Stomach (tissue), 19 donors: ENCODE measurements around the gene TSTD1. TPM values are rescaled to one million over a fixed set of nuclear protein-coding genes. Genes with fewer than 3 reads are reported as not detected.
A peak's percentile ranks its signal among the peaks of the same experiment; 100 is the strongest.

Experiments used
- DNase-seq, 2 donors: peaks; one replicate each; pipeline versions ENCODE4 v3.0.0 to v3.0.0-alpha.2; 2013 to 2019
- H3K27ac ChIP-seq, 5 donors: fragments of 200-600 bp in 4 of 5; sonication (generic) in 4 of 5; one replicate each; pipeline ENCODE4 v1.5.1; 2013 to 2019; ENCODE audit warnings: mild to moderate bottlenecking in 1 of 5, moderate library complexity in 1 of 5
- H3K27me3 ChIP-seq, 3 donors: fragments of 200-600 bp; sonication (generic); one replicate each; pipeline ENCODE4 v1.5.1; 2017 to 2019; ENCODE audit warnings: mixed run types in 1 of 3
- H3K36me3 ChIP-seq, 4 donors: fragments of 200-600 bp; sonication (generic); 1 replicate in 3 of 4; 2 replicates in 1 of 4; pipeline ENCODE4 v1.5.1; 2016 to 2019
- H3K4me1 ChIP-seq, 4 donors: fragments of 200-600 bp; sonication (generic); one replicate each; pipeline ENCODE4 v1.5.1; 2016 to 2019
- H3K4me3 ChIP-seq, 4 donors: fragments of 200-600 bp; sonication (generic) in 3 of 4; one replicate each; pipeline ENCODE4 v1.5.1; 2016 to 2019; ENCODE audit warnings: mild to moderate bottlenecking in 1 of 4
- H3K9me3 ChIP-seq, 4 donors: fragments of 200-600 bp; sonication (generic); one replicate each; pipeline ENCODE4 v1.5.1; 2016 to 2019
- EP300 ChIP-seq: sonication (generic); formaldehyde crosslinking; IDR thresholded peaks from one replicate; pipeline ENCODE4 v1.6.1; 2017; ENCODE audit warnings: antibody characterized with exemption
- POLR2A ChIP-seq, 4 donors: fragments of 450-650 bp; IDR thresholded peaks; one replicate each; pipeline ENCODE4 v1.6.1; 2016; ENCODE audit warnings: antibody characterized with exemption in 4 of 4, control low read depth in 2 of 4, mild to moderate bottlenecking in 1 of 4, moderate library complexity in 1 of 4
- POLR2AphosphoS5 ChIP-seq, 3 donors: sonication (generic); formaldehyde crosslinking; IDR thresholded peaks; one replicate each; pipeline ENCODE4 v1.6.1; 2016; ENCODE audit warnings: antibody characterized with exemption in 3 of 3
- WGBS, 5 donors: extraction: QIAGEN DNeasy Blood & Tissue Kit in 3 of 5; methylation state at CpG; one replicate each; pipeline versions ENCODE4 v1.1.5 to v1.1.7; 2013 to 2018; 5-methylcytosine and 5-hydroxymethylcytosine counted together
- intact Hi-C: fragments of 100-400 bp; cut with DNase I; formaldehyde crosslinking; loops from one replicate; pipeline ENCODE4 v1.15.1; 2023; ENCODE audit warnings: low total_unique reads
- long read RNA-seq, 10 donors: transcript quantifications; one replicate each; lab custom pipeline, GENCODE V29; 2026
- polyA plus RNA-seq, 3 donors: library from polyadenylated mRNA; stranded (reverse); fragments of 200-250 nt; gene quantifications; one replicate each; pipeline ENCODE4 v1.2.3, GENCODE V29; 2013
- total RNA-seq, 5 donors: library from RNA; depleted of rRNA; stranded (reverse); fragments of >200 nt; gene quantifications; one replicate each; pipeline versions ENCODE4 v1.1.0 to v1.2.3, GENCODE V29; 2014 to 2016
- TF ChIP-seq, protein P1 (sequence below), 7 experiments: fragments of 450-650 bp in 4 of 7; fragments of 200-600 bp in 3 of 7; sonication (generic) in 3 of 7; IDR thresholded peaks; one replicate each; pipeline ENCODE4 v1.5.1; 2016 to 2019; ENCODE audit warnings: antibody characterized with exemption in 7 of 7, control low read depth in 2 of 7, mild to moderate bottlenecking in 1 of 7
- donor health status: healthy with polysubstance abuse.
- donor health status: Bipolar disorder and iron deficiency.
- donor health status: healthy.

The TSTD1 gene, protein sequence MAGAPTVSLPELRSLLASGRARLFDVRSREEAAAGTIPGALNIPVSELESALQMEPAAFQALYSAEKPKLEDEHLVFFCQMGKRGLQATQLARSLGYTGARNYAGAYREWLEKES
- total RNA-seq (100 to 1,000 TPM in 1 of 5 donors, 10 to 100 TPM in 3, not detected in 1; 13.2 to 112 (median 42.7) TPM), polyA plus RNA-seq (100 to 1,000 TPM; 117 to 186 (median 158) TPM)
- long read RNA-seq, donor 1, transcript TSTD1-204 (4 exons, 593 nt) = major isoform, 12 of 20 reads
- long read RNA-seq, donor 1, partial matches to known transcripts = 0 of 20 reads
- long read RNA-seq, donor 1, other reads (novel, unspliced or antisense) = 0 of 20 reads
- long read RNA-seq, donor 2, transcript TSTD1-204 (4 exons, 593 nt) = major isoform, 19 of 28 reads
- long read RNA-seq, donor 2, partial matches to known transcripts = 0 of 28 reads
- long read RNA-seq, donor 2, other reads (novel, unspliced or antisense) = 0 of 28 reads
- long read RNA-seq, donor 3, transcript TSTD1-204 (4 exons, 593 nt) = major isoform, 21 of 29 reads
- long read RNA-seq, donor 3, partial matches to known transcripts = 0 of 29 reads
- long read RNA-seq, donor 3, other reads (novel, unspliced or antisense) = 0 of 29 reads
- long read RNA-seq, donor 4, partial matches to known transcripts = 0 of 3 reads
- long read RNA-seq, donor 4, other reads (novel, unspliced or antisense) = 0 of 3 reads
- long read RNA-seq, donor 5, transcript TSTD1-204 (4 exons, 593 nt) = major isoform, 25 of 40 reads
- long read RNA-seq, donor 5, partial matches to known transcripts = 0 of 40 reads
- long read RNA-seq, donor 5, other reads (novel, unspliced or antisense) = 9 of 40 reads
- long read RNA-seq, donor 6 = 0 reads
- long read RNA-seq, donor 7, transcript TSTD1-204 (4 exons, 593 nt) = major isoform, 39 of 52 reads
- long read RNA-seq, donor 7, transcript TSTD1-205 (2 exons, 591 nt) = minor isoform, 5 of 52 reads
- long read RNA-seq, donor 7, partial matches to known transcripts = 0 of 52 reads
- long read RNA-seq, donor 7, other reads (novel, unspliced or antisense) = 0 of 52 reads
- long read RNA-seq, donor 8, transcript TSTD1-203 (3 exons, 457 nt) = minor isoform, 5 of 42 reads
- long read RNA-seq, donor 8, transcript TSTD1-201 (3 exons, 626 nt) = minor isoform, 6 of 42 reads
- long read RNA-seq, donor 8, transcript TSTD1-204 (4 exons, 593 nt) = major isoform, 28 of 42 reads
- long read RNA-seq, donor 8, partial matches to known transcripts = 0 of 42 reads
- long read RNA-seq, donor 8, other reads (novel, unspliced or antisense) = 0 of 42 reads
- long read RNA-seq, donor 9, transcript TSTD1-205 (2 exons, 591 nt) = minor isoform, 10 of 43 reads
- long read RNA-seq, donor 9, transcript TSTD1-203 (3 exons, 457 nt) = minor isoform, 5 of 43 reads
- long read RNA-seq, donor 9, transcript TSTD1-204 (4 exons, 593 nt) = major isoform, 23 of 43 reads
- long read RNA-seq, donor 9, partial matches to known transcripts = 0 of 43 reads
- long read RNA-seq, donor 9, other reads (novel, unspliced or antisense) = 0 of 43 reads
- long read RNA-seq, donor 10, transcript TSTD1-204 (4 exons, 593 nt) = major isoform, 14 of 21 reads
- long read RNA-seq, donor 10, partial matches to known transcripts = 0 of 21 reads
- long read RNA-seq, donor 10, other reads (novel, unspliced or antisense) = 0 of 21 reads

DNA sequence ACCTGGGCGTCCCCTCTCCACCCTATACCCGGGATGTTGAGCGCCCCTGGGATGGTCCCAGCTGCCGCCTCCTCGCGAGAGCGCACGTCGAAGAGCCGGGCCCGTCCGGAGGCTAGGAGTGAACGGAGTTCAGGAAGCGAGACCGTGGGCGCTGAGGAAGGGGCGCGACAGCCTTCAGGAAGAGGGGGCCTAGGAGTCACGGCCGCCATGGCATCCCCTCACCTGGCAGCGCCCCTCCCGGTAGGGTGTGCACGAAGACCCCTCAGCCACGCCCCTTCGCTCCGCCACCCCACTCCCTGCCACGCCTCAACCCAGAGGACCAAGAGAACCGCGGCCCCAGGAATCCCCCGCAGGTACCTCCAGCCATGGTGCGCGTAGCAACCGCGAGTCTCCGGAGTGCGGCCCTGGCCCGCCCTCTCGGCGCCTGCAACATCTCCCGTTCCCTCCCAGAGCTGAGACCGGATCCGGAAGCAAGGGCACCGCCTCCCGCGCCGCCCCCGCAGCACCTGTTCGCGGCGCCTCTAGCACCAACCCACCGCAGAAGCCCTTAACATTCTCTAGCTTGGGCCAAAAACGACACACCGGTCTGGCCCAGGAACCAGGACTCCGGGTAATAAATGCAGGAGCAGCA lies at the start of gene TSTD1:
Gene TSTD1, minus strand, starts transcription at position 442 of the 631 bp plus-strand sequence. Its CDS starts 75 bp downstream, at position 367.
- Histone ChIP-seq H3K27ac (peak within 1 kb of the TSS; percentile 30 to 86 (median 75)), H3K4me3 (peak within 1 kb of the TSS; percentile 60 to 71 (median 62)), H3K4me1 (peaks cover 6 to 40% (median 25%) of the 10 kb centered on the region in 4 donors), H3K27me3 (no peaks in the 10 kb centered on the region), H3K36me3 (peaks cover 37 to 44% (median 43%) of the 10 kb centered on the region in 4 donors), H3K9me3 (no peaks in the 10 kb centered on the region)
- TF ChIP-seq, protein P1, sequence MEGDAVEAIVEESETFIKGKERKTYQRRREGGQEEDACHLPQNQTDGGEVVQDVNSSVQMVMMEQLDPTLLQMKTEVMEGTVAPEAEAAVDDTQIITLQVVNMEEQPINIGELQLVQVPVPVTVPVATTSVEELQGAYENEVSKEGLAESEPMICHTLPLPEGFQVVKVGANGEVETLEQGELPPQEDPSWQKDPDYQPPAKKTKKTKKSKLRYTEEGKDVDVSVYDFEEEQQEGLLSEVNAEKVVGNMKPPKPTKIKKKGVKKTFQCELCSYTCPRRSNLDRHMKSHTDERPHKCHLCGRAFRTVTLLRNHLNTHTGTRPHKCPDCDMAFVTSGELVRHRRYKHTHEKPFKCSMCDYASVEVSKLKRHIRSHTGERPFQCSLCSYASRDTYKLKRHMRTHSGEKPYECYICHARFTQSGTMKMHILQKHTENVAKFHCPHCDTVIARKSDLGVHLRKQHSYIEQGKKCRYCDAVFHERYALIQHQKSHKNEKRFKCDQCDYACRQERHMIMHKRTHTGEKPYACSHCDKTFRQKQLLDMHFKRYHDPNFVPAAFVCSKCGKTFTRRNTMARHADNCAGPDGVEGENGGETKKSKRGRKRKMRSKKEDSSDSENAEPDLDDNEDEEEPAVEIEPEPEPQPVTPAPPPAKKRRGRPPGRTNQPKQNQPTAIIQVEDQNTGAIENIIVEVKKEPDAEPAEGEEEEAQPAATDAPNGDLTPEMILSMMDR (IDR thresholded peaks at IDR 0.05) = no peak
- TF ChIP-seq POLR2AphosphoS5 (IDR thresholded peaks at IDR 0.05) = peak in 2 of 3 donors; percentile 59 to 84
- TF ChIP-seq EP300 = no peak
- 9 to 19% (median 16%) methylated on average over 16 to 54 of the region's 54 CpGs for WGBS, 5 donors
- intact Hi-C loops = no loop called here
- DNase-seq = peak; percentile 80 to 93

DNA sequence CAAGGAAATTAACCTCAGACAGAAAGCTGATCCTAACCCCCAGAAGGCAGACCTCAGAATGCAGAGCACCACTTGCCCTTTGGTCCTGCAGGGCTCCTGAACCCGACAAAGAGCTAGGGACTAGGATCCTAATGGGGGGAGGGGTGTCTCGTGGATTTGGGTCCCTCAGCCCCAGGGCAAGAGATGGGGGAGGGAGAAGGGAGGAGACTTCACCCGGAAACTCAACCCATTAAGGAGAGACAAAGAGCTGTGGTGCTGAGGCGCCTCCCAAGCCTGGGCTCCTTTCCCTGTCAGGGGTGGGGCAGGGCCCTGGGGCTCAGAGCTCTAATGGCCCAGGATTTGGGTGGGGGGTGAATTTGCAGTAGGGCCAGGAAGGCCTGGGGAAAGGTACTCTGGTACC lies 47.7 kb upstream of the TSTD1 start:
- Histone ChIP-seq H3K27ac (peak overlapping the region; percentile 34 to 87 (median 37)), H3K4me1 (peaks cover 5 to 73% (median 43%) of the 10 kb centered on the region in 4 donors), H3K36me3 (no peaks in the 10 kb centered on the region), H3K9me3 (no peaks in the 10 kb centered on the region), H3K4me3 (peak overlapping the region in 1 of 4 donors; percentile 50), H3K27me3 (no peaks in the 10 kb centered on the region)
- WGBS, 5 donors = 36 to 50% (median 42%) methylated on average over 4 of the region's 4 CpGs
- intact Hi-C loops = no loop called here
- TF ChIP-seq EP300 = no peak
- TF ChIP-seq, protein P1 (IDR thresholded peaks at IDR 0.05) = no peak
- TF ChIP-seq POLR2A (IDR thresholded peaks at IDR 0.05) = no peak
- no peak for TF ChIP-seq POLR2AphosphoS5 (IDR thresholded peaks at IDR 0.05)
- DNase-seq = no peak

DNA sequence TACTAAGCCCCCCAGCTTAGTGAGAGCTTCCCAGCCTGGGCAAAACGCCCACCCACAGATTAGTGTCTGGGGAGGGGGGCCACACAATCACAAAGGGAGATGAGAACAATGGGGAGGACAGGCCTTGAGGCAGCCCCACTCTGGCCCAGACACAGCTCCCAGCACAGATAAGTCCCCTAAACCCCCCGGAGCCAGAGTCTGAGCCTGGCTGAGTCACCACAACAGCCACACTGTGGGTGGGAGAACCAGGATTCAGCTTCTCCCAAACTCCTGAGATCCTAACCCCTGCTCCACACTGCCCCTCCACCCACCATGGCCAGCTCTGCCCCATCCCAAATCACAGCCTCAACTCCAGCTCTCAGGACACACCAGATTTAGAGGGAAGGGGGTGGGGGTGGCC lies 46.4 kb upstream of the TSTD1 start:
- Histone ChIP-seq H3K27ac (peak overlapping the region; percentile 54 to 78 (median 73)), H3K9me3 (no peaks in the 10 kb centered on the region), H3K4me3 (no peak overlapping the region), H3K36me3 (no peaks in the 10 kb centered on the region), H3K4me1 (peaks cover 5 to 73% (median 42%) of the 10 kb centered on the region in 4 donors), H3K27me3 (no peaks in the 10 kb centered on the region)
- TF ChIP-seq POLR2AphosphoS5 (IDR thresholded peaks at IDR 0.05) (no peak), POLR2A (IDR thresholded peaks at IDR 0.05) (no peak), EP300 (no peak)
- TF ChIP-seq, protein P1 (IDR thresholded peaks at IDR 0.05) = no peak
- no peak for DNase-seq
- WGBS, 5 donors = 31 to 78% (median 55%) methylated on average over 2 of the region's 2 CpGs
- intact Hi-C loops = no loop called here
